Osteoblast (primary cell): ENCODE measurements around the gene RETSAT. TPM values are rescaled to one million over a fixed set of nuclear protein-coding genes. Genes with fewer than 3 reads are reported as not detected.
"Not testable (repeated sequence)": the region's sequence is repeated elsewhere in the genome, so short reads cannot be mapped to it uniquely, and the experiment has no call there.

ENCODE experiments used
- DNase-seq: peaks from one replicate; pipeline ENCODE4 v3.0.0; 2011; ENCODE audit warnings: low spot score, mixed read lengths; ENCODE audit not compliant: insufficient read length; ENCODE audit errors: missing footprints
- H2AFZ ChIP-seq: 2 replicates; pipeline ENCODE4 v1.6.0; 2011; ENCODE audit warnings: mild to moderate bottlenecking, low read length
- H3K27ac ChIP-seq: 2 replicates; pipeline ENCODE4 v1.5.1; 2011; ENCODE audit warnings: mild to moderate bottlenecking, low read depth, low read length, moderate library complexity
- H3K27me3 ChIP-seq: 2 replicates; pipeline ENCODE4 v1.6.0; 2012; ENCODE audit warnings: mild to moderate bottlenecking, control low read depth, inconsistent platforms, low read length, moderate library complexity; ENCODE audit not compliant: insufficient read depth
- H3K36me3 ChIP-seq: 2 replicates; pipeline ENCODE4 v1.5.1; 2011; ENCODE audit warnings: mild to moderate bottlenecking, low read length, control low read depth, moderate library complexity; ENCODE audit not compliant: insufficient read depth
- H3K4me1 ChIP-seq: 2 replicates; pipeline ENCODE4 v1.5.1; 2011; ENCODE audit warnings: mild to moderate bottlenecking, low read length, control low read depth, moderate library complexity; ENCODE audit not compliant: insufficient read depth
- H3K4me2 ChIP-seq: 2 replicates; pipeline ENCODE4 v1.6.0; 2011; ENCODE audit warnings: mild to moderate bottlenecking, low read length; ENCODE audit not compliant: insufficient read depth
- H3K4me3 ChIP-seq: fragments of 200-600 bp; sonication (generic); 3 replicates; pipeline ENCODE4 v1.5.1; 2012; ENCODE audit warnings: mild to moderate bottlenecking, low read length, inconsistent platforms; ENCODE audit not compliant: insufficient read depth
- H3K79me2 ChIP-seq: 2 replicates; pipeline ENCODE4 v1.6.0; 2012; ENCODE audit warnings: mild to moderate bottlenecking, low read length, control low read depth, inconsistent platforms; ENCODE audit not compliant: insufficient read depth
- H3K9me3 ChIP-seq: 2 replicates; pipeline ENCODE4 v1.5.1; 2011; ENCODE audit warnings: low read depth, low read length, control low read depth
- H4K20me1 ChIP-seq: 2 replicates; pipeline ENCODE4 v1.6.0; 2012; ENCODE audit warnings: mild to moderate bottlenecking, low read length, control low read depth; ENCODE audit not compliant: insufficient read depth
- total RNA-seq: library from RNA; depleted of rRNA; stranded (reverse); fragments of >200 nt; gene quantifications from 2 replicates; pipeline ENCODE4 v1.2.3, GENCODE V29; 2012
- TF ChIP-seq, protein P1 (sequence below): IDR thresholded peaks from 2 replicates; pipeline ENCODE4 v1.5.1; 2011; ENCODE audit warnings: mild to moderate bottlenecking, low read depth, low read length, moderate library complexity; ENCODE audit errors: extremely low read depth

The RETSAT gene
- total RNA-seq, 1 donor: 41.6 TPM

DNA sequence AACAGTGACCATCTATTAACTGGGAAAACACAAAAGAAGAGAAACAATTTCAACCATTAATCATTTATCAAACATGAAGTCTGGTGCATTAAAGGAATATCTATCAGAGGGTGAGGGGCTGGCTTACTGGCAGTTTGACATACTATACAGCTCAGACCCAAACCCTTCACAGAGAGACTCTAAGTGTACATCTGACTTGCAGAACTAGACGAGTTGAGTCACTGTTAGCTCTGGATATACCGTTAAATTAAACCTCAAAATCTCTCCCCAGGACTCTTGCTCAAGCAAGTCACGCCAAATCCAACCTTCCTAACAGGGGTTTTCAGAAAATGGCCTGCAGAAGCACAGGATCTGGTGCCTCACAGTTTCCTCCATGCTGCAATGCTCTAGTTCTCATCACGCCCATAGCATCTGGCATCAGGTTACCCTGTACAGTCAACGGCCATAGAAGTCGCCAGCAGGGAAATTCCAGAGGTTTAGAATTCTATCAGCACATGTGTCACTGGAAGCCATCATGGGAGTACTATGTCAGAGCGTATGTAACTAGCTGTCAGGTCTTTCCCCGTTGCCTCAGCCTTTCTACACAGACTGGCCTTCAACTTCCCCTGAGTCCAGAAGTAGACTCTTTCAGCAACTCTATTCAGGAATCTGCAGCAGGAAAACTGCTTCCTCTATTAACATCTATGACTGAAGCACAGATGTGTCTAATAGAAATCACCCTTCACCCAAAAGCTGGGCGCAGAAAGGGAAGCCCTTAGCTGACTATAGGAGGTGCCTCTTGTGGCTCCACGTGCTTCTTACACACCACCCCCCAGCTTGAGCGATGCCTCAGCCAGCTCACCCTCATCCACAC, 35.9 kb downstream of the RETSAT start:
- Histone ChIP-seq H3K36me3 (peaks cover 73% of the 10 kb centered on the region), H3K9me3 (no peaks in the 10 kb centered on the region), H2AFZ (no peak overlapping the region), H3K27ac (peak overlapping the region; percentile 34), H3K27me3 (no peaks in the 10 kb centered on the region), H3K4me2 (peak overlapping the region; percentile 10), H4K20me1 (peaks cover 41% of the 10 kb centered on the region), H3K79me2 (peaks cover 55% of the 10 kb centered on the region), H3K4me3 (no peak overlapping the region), H3K4me1 (peaks cover 11% of the 10 kb centered on the region)
- TF ChIP-seq, protein P1, sequence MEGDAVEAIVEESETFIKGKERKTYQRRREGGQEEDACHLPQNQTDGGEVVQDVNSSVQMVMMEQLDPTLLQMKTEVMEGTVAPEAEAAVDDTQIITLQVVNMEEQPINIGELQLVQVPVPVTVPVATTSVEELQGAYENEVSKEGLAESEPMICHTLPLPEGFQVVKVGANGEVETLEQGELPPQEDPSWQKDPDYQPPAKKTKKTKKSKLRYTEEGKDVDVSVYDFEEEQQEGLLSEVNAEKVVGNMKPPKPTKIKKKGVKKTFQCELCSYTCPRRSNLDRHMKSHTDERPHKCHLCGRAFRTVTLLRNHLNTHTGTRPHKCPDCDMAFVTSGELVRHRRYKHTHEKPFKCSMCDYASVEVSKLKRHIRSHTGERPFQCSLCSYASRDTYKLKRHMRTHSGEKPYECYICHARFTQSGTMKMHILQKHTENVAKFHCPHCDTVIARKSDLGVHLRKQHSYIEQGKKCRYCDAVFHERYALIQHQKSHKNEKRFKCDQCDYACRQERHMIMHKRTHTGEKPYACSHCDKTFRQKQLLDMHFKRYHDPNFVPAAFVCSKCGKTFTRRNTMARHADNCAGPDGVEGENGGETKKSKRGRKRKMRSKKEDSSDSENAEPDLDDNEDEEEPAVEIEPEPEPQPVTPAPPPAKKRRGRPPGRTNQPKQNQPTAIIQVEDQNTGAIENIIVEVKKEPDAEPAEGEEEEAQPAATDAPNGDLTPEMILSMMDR: no peak
- peak; percentile 89 for DNase-seq

DNA sequence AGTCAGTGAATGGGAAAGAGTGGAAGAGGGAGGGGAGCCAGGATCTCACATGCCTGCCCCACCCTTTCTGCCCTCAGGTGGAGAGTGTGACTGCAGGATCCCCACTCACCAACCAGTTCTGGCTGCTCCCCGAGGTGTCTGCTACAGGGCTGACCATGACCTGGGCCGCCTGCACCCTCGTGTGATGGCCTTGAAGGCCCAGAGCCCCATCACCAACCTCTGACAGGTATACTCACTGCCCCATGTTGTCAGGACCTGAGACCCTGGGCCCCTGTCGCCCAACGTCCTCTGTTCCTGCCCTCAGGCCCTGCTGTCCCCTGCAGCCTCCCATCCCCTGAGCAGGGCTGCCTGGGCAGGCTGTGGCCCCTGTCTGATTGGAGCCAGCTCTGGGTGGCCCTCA, 38.4 kb downstream of the RETSAT start:
- Histone ChIP-seq H3K79me2 (peaks cover 30% of the 10 kb centered on the region), H4K20me1 (peaks cover 30% of the 10 kb centered on the region), H3K36me3 (peaks cover 53% of the 10 kb centered on the region), H3K4me1 (peaks cover 21% of the 10 kb centered on the region)
- not testable (repeated sequence) for H3K4me3 ChIP-seq, H3K9me3 ChIP-seq, H3K4me2 ChIP-seq, H3K27me3 ChIP-seq, DNase-seq, H2AFZ ChIP-seq, H3K27ac ChIP-seq

DNA sequence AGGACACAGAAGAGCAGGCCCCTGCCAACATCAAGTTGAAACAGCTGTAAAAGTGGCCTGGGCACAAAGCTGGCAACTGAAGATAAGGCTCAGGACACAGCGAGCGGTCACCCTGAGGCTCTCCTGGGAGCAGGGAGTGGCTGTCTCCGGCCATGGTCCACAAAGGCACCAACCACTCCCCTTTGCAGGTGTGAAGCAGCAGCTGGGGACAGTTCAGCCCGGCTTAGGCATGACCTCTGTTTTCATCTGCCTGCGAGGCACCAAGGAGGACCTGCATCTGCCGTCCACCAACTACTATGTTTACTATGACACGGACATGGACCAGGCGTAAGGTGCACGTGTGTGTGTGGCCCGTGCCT, 39.5 kb downstream of the RETSAT start:
- Histone ChIP-seq H3K4me2 (no peak overlapping the region), H3K79me2 (peaks cover 20% of the 10 kb centered on the region), H4K20me1 (peaks cover 24% of the 10 kb centered on the region), H3K4me3 (no peak overlapping the region), H3K27me3 (no peaks in the 10 kb centered on the region), H3K27ac (peak overlapping the region; percentile 66), H2AFZ (no peak overlapping the region), H3K9me3 (no peaks in the 10 kb centered on the region), H3K4me1 (peaks cover 21% of the 10 kb centered on the region), H3K36me3 (peaks cover 46% of the 10 kb centered on the region)
- TF ChIP-seq, protein P1: no peak
- no peak for DNase-seq

DNA sequence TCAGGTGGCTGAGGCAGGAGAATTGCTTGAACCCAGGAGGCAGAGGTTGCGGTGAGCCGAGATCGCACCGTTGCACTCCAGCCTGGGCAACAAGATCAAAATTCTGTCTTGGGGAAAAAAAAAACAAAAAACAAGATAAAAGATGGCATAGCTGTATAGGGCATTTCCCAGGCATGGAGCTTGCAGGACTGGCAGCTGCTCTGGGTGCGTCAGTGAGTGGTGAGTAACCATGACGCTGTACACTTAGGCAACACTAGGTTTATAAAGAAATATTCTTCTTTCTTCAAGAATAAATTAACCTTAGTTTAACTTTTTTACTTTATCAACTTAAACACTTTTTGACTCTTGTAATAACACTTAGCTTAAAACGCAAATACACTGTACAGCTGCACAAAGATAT, 41.9 kb downstream of the RETSAT start:
- H3K27me3 ChIP-seq: no peaks in the 10 kb centered on the region
- H3K4me3 ChIP-seq: no peak overlapping the region
- peak; percentile 93 for DNase-seq
- H3K27ac ChIP-seq: peak overlapping the region; percentile 95
- H3K9me3 ChIP-seq: no peaks in the 10 kb centered on the region
- no peak overlapping the region for H2AFZ ChIP-seq
- peaks cover 5% of the 10 kb centered on the region for H3K79me2 ChIP-seq
- H3K4me1 ChIP-seq: peaks cover 10% of the 10 kb centered on the region
- H3K36me3 ChIP-seq: peaks cover 41% of the 10 kb centered on the region
- H3K4me2 ChIP-seq: no peak overlapping the region
- peaks cover 8% of the 10 kb centered on the region for H4K20me1 ChIP-seq
- TF ChIP-seq, protein P1: no peak
